A204.1 (cell line): ENCODE results near the gene NATD1.

Experiments used
- FAIRE-seq: peaks from 2 replicates; lab custom pipeline; 2012; peaks lifted over from hg19 to GRCh38; lab: Jason Lieb, UNC

The NATD1 gene

GRCh38 chr17:21289902-21290571, 36.8 kb upstream of the NATD1 start:
- no peak for FAIRE-seq

GRCh38 chr17:21289175-21289901, 36.1 kb upstream of the NATD1 start:
- no peak for FAIRE-seq

- FAIRE-seq: no peak
Observed at GRCh38 chr17:21288571-21289017, 35.4 kb upstream of the NATD1 start.

GRCh38 chr17:21287703-21288449, 34.7 kb upstream of the NATD1 start:
- FAIRE-seq: no peak

- FAIRE-seq: no peak
Observed at GRCh38 chr17:21286909-21287702, 33.9 kb upstream of the NATD1 start.

GRCh38 chr17:21286066-21286770, 33.0 kb upstream of the NATD1 start:
- FAIRE-seq: no peak

GRCh38 chr17:21285164-21286065, 32.2 kb upstream of the NATD1 start:
- FAIRE-seq: no peak

- peak; percentile 95 for FAIRE-seq
Observed at GRCh38 chr17:21284319-21285163, 31.3 kb upstream of the NATD1 start, which contains the start of gene MAP2K3. MAP2K3 (plus strand) TSS chr17:21284711; CDS start chr17:21284921, 210 bp downstream.

- FAIRE-seq: no peak
Observed at GRCh38 chr17:21283482-21284318, 30.5 kb upstream of the NATD1 start.

GRCh38 chr17:21282850-21283249, 29.6 kb upstream of the NATD1 start:
- FAIRE-seq: no peak

- FAIRE-seq: no peak
Observed at GRCh38 chr17:21282231-21282630, 29.0 kb upstream of the NATD1 start.

GRCh38 chr17:21280081-21280518, 26.9 kb upstream of the NATD1 start:
- FAIRE-seq: no peak

GRCh38 chr17:21279582-21279981, 26.4 kb upstream of the NATD1 start:
- no peak for FAIRE-seq

- FAIRE-seq: no peak
Observed at GRCh38 chr17:21279198-21279535, 26.0 kb upstream of the NATD1 start.

GRCh38 chr17:21278450-21279197, 25.4 kb upstream of the NATD1 start:
- FAIRE-seq: no peak

- no peak for FAIRE-seq
Observed at GRCh38 chr17:21277332-21277731, 24.1 kb upstream of the NATD1 start.

GRCh38 chr17:21276264-21276588, 23.0 kb upstream of the NATD1 start:
- no peak for FAIRE-seq
